HG03025 (cell line): ENCODE results near the gene PAK5.

Experiments
- ATAC-seq: cut with Tn5 transposase; IDR thresholded peaks from one replicate; pipeline ENCODE4 v1.9.1; 2021; ENCODE audit warnings: mild to moderate bottlenecking, moderate library complexity; ENCODE audit not compliant: unreplicated experiment, low FRiP score

The PAK5 gene

GRCh38 chr20:9534025-9534424 is 304.9 kb downstream of the PAK5 start:
- no peak for ATAC-seq

- ATAC-seq, result no peak
Measured at GRCh38 chr20:9532069-9532838, 306.6 kb downstream of the PAK5 start.

DNA sequence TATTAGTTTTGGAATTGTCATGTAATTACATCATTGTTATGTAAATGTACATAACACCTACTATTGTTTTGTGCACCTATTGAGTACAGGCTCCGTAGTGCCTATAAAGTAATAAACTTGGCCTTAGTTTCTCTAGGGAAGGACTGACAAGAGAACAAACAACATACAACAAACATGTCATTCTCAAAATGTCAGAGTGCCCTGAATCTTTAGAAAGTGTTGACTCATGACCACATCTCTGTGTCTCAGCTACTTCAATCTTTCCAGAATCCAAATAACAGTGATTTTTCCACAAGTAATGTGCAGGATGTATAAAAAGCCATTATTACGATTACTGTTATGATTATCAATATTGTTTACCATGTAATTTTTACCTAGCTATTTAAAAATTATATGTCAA is 307.3 kb downstream of the PAK5 start:
- ATAC-seq, result no peak

- ATAC-seq, result no peak
Measured at GRCh38 chr20:9523636-9524035, 315.2 kb downstream of the PAK5 start.

GRCh38 chr20:9520086-9520485 is 318.8 kb downstream of the PAK5 start:
- ATAC-seq, result no peak

DNA sequence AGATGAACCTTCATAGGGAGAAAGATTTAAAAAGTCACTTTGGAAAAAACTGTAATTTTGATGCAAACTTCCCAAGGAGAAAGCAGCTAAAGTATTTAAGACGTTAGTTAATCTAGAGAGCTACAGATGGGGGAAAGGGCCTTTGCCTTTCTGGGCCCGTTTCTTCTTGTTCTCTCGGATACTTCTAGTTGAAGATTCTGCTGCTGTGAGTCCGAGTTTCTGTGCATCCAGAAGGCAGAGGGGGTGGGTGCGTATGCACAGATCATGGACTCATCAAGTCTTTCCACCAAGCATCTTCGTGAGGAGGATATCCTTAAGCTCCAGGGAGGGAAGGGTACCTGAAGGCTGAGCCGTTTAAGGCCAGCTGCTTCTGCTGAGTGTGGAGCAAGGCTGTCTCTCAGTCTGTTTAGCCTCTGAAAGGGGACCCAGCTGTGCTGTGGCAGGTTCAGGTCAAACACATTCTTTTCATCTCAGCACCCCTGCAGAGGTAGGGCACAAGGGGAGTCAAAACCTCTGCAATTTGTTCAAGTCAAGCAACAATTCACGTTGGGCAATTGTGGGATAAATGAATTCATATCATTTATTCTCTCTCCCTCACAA is 320.2 kb downstream of the PAK5 start:
- no peak for ATAC-seq

DNA sequence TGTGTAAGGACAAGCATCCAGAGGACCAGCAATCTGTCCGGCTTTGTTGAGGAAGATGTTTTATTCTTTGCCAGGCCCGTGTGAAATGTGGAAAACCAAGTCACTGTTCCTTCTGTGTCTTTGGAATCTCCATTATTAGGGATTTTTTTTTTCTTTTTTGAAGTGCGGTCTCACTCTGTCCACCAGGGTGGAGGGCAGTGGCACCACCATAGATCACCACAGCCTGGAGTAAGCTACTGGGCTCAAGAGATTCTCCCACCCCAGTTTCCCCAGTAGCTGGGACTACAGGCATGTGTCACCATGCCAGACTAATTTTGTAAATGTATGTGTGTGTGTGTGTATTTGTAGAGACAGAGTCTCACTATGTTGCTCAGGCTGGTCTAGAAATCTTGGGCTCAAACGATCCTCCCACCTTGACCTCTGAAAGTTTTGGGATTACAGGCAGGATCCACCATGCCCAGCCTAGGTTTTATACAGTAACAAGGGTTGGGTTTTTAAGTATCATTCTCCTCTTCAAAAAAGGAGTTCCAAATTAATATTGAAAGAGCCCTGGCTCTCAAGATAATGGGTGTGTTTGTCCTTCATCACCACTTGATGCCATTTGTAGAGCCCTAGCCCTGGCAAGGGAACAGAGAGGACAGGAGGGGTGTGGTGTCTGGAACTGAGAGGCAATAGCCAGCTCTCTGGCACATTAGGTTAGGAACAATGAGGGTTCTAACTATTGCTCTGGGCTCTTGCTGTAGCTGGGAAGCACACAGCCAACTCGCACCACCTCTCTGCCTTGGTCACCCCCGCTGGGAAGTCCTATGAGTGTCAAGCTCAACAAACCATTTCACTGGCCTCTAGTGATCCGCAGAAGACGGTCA is 321.3 kb downstream of the PAK5 start:
- no peak for ATAC-seq

GRCh38 chr20:9516234-9516871 is 322.5 kb downstream of the PAK5 start:
- no peak for ATAC-seq

- ATAC-seq, result no peak
Measured at GRCh38 chr20:9515741-9516233, 323.1 kb downstream of the PAK5 start.

DNA sequence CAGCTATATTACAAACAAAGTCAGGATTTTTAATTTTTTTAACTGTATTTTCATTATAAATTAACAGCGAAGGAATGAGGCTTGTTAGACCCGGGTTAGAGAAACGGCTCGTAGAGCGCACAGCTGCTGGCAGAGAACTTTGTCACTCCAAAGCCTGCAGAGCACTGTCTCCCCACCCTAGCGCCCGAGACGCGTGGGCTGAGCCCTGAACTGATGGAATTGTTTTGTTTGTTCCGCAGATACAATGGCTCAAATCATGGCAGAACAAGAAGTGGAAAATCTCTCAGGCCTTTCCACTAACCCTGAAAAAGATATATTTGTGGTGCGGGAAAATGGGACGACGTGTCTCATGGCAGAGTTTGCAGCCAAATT is 323.7 kb downstream of the PAK5 start:
- ATAC-seq, result no peak

GRCh38 chr20:9514461-9515213 is 324.2 kb downstream of the PAK5 start, which contains the start of gene LAMP5:
LAMP5 (plus strand) TSS chr20:9514590; CDS start chr20:9514853, 263 bp downstream.
- no peak for ATAC-seq

- no peak for ATAC-seq
Measured at GRCh38 chr20:9514072-9514460, 324.8 kb downstream of the PAK5 start.

DNA sequence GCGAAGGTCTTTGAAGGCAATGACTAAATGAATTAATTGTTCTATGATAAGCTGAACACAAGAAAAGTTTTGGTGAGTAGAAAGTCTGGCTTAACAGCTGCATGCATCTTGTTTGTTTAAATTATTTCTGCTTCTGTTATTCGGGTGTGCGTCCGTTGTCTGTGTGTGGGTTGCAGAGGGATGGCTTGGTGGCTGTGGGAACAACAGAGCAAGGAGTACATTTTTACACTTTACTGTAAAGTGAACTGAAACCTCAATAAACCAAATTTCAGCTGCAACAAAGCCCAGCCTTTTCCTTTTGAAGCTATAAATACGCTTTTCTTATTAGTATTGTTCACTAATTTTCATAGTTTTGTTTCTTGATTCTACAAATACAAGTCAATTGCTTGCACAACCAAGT is 328.0 kb downstream of the PAK5 start:
- ATAC-seq, result no peak

GRCh38 chr20:9509246-9509645 is 329.6 kb downstream of the PAK5 start:
- ATAC-seq, result no peak

- no peak for ATAC-seq
Measured at GRCh38 chr20:9508696-9509178, 330.1 kb downstream of the PAK5 start.

GRCh38 chr20:9508240-9508661 is 330.6 kb downstream of the PAK5 start:
- no peak for ATAC-seq

DNA sequence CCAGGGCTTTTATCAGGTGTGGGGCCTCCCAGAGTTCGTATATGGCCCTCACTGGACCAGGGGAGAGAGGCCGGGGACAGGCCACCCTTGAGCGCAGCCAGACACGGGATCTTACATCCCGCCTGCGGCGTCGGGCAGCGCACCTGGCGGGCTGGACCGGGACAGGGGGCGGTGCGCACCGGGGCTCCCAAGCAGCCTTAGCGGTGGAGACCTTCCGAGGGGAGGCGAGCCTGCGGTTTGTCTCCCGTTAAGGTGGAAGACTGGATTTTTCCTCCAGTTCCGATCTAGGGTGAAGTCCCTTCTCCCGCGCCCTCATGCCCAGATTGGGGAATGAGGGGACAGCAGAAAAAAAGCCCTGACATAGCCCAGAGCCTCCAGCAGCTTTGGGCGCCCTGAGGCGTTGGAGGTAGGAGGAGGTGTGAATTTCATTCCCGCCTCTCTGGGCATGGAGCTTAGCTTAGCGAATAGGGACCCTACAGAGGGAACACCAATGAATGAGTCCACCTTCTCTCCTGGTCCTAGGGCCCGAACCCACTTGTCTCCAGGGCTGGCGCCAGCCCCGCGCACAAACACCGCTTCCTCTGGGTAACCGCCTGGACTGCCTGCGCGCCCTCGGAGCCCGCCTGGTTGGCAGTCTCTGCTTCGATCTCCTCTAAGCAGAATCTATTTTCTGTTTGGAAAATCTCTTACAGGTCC is 331.2 kb downstream of the PAK5 start:
- no peak for ATAC-seq

DNA sequence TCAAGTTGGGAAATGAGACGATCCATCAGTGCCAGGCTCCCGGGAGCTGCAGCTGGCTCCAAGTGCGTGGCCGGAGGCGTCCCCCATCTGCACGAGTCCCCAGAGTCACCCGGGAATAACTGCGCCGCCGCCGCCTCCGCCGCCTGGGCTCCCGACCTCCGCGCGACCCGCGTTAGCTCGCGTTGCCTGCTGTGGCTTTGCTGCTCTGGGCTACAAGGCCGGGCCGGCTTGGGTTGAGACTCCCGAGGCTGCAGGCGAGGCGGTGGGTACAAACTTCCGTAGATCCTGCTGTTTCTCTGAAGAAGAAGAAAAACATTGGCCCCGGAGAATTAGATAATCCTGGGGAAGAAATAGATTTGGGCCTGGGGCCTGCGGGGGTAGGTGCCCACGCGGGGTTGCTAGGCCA is 331.9 kb downstream of the PAK5 start:
- no peak for ATAC-seq

DNA sequence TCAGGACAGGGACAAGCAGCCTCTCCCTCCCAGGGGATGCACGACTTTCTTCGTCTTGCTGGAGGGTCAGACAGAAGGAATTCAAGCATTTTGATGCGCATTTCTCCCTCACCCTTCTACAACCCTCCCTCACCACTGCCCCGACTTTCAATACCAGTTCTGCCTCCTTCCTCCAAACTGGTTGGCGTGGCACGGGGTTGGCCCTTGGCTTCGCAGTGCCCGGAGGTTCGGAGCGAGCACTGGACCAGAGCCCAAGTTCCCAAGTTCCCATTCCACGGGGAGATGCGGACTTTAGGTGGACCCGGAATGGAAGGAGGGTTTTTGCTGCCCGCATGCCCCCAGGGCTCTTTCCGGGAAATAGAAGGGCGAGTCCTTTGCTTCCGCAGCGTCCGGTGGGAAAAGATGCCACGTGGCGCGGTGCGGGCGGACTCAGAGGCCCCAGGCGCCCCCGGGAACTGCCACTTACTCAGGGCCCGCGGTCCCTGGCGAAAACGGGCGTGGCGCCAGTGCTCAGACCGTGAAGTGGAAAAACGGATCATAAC is 332.5 kb downstream of the PAK5 start:
- ATAC-seq, result no peak
